WTC11 (cell line): Measurements from ENCODE around the gene SLC19A1.

Experiments
- ATF1 ChIP-seq: sonication (generic); formaldehyde crosslinking; IDR thresholded peaks from 2 replicates; pipeline ENCODE4 v1.8.1; 2023; ENCODE audit warnings: mild to moderate bottlenecking, moderate library complexity, missing genetic modification reagents
- ETV6 ChIP-seq: sonication (generic); formaldehyde crosslinking; IDR thresholded peaks from 2 replicates; pipeline ENCODE4 v1.8.1; 2022; ENCODE audit warnings: mild to moderate bottlenecking, missing genetic modification reagents
- GABPB1 ChIP-seq: sonication (generic); formaldehyde crosslinking; IDR thresholded peaks from 2 replicates; pipeline ENCODE4 v1.8.1; 2023; ENCODE audit warnings: mild to moderate bottlenecking, missing genetic modification reagents
- NR3C1 ChIP-seq: sonication (generic); formaldehyde crosslinking; conservative IDR thresholded peaks from 2 replicates; pipeline ENCODE4 v1.8.1; 2023; ENCODE audit warnings: low read depth, mild to moderate bottlenecking, missing genetic modification reagents
- RELA ChIP-seq: sonication (generic); formaldehyde crosslinking; IDR thresholded peaks from 2 replicates; pipeline ENCODE4 v1.8.1; 2022; ENCODE audit warnings: missing genetic modification reagents, mild to moderate bottlenecking, borderline replicate concordance
- TF ChIP-seq, protein P1 (sequence below): fragments of 200-600 bp; IDR thresholded peaks from 2 replicates; pipeline ENCODE4 v1.8.0; 2022; ENCODE audit warnings: antibody characterized with exemption
- TF ChIP-seq, protein P2 (sequence below): sonication (generic); formaldehyde crosslinking; IDR thresholded peaks from 2 replicates; pipeline ENCODE4 v1.8.1; 2023; ENCODE audit warnings: mild to moderate bottlenecking, moderate library complexity, missing genetic modification reagents
- TF ChIP-seq, protein P3 (sequence below): sonication (generic); formaldehyde crosslinking; IDR thresholded peaks from 2 replicates; pipeline ENCODE4 v1.8.1; 2023; ENCODE audit warnings: mild to moderate bottlenecking, missing genetic modification reagents, moderate library complexity

DNA sequence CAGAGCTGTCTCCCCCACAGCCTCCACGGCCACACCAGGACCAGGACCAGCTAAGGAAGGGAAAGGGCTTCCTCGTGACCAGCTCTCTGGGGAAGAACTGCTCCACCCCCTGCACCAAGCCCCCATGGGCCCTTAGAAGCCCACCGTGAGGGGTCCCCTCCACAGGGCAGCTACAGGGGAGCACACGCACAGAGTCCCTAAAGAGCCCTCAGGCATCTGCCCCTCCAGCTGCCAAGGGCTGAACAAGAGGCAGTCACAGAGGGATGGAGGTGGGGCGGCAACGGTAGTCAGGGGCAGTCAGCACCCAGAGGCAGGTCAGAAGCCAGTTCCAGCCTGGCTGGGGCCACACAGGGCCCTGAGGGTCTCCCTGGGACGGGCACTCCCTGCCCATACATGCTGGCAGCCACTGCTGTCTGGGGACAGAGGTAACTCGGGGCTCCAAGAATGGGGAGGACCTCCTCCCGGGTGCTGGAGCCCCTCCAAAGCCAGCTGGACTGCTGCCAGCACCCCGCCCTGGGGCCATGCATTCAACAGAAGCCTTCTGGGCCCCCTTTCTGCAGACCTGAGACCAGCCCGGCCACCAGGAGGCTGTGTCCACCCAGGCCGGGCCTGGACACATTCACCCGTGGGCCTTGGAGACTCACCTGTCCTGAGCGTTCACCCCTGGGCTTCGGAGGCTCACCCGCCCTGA lies 18.7 kb downstream of the SLC19A1 start:
- TF ChIP-seq RELA (no peak), GABPB1 (CRISPR knock-in tag) (no peak), ATF1 (CRISPR knock-in tag) (no peak), NR3C1 (CRISPR knock-in tag) (no peak), ETV6 (CRISPR knock-in tag) (no peak)
- TF ChIP-seq, protein P1, sequence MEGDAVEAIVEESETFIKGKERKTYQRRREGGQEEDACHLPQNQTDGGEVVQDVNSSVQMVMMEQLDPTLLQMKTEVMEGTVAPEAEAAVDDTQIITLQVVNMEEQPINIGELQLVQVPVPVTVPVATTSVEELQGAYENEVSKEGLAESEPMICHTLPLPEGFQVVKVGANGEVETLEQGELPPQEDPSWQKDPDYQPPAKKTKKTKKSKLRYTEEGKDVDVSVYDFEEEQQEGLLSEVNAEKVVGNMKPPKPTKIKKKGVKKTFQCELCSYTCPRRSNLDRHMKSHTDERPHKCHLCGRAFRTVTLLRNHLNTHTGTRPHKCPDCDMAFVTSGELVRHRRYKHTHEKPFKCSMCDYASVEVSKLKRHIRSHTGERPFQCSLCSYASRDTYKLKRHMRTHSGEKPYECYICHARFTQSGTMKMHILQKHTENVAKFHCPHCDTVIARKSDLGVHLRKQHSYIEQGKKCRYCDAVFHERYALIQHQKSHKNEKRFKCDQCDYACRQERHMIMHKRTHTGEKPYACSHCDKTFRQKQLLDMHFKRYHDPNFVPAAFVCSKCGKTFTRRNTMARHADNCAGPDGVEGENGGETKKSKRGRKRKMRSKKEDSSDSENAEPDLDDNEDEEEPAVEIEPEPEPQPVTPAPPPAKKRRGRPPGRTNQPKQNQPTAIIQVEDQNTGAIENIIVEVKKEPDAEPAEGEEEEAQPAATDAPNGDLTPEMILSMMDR, result no peak
- TF ChIP-seq, protein P2, sequence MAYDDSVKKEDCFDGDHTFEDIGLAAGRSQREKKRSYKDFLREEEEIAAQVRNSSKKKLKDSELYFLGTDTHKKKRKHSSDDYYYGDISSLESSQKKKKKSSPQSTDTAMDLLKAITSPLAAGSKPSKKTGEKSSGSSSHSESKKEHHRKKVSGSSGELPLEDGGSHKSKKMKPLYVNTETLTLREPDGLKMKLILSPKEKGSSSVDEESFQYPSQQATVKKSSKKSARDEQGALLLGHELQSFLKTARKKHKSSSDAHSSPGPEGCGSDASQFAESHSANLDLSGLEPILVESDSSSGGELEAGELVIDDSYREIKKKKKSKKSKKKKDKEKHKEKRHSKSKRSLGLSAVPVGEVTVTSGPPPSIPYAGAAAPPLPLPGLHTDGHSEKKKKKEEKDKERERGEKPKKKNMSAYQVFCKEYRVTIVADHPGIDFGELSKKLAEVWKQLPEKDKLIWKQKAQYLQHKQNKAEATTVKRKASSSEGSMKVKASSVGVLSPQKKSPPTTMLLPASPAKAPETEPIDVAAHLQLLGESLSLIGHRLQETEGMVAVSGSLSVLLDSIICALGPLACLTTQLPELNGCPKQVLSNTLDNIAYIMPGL, result no peak
- TF ChIP-seq, protein P3, sequence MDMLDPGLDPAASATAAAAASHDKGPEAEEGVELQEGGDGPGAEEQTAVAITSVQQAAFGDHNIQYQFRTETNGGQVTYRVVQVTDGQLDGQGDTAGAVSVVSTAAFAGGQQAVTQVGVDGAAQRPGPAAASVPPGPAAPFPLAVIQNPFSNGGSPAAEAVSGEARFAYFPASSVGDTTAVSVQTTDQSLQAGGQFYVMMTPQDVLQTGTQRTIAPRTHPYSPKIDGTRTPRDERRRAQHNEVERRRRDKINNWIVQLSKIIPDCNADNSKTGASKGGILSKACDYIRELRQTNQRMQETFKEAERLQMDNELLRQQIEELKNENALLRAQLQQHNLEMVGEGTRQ (CRISPR knock-in tag), result no peak
